ENCODE measurements around the gene BACH2.

Gene BACH2

DNA sequence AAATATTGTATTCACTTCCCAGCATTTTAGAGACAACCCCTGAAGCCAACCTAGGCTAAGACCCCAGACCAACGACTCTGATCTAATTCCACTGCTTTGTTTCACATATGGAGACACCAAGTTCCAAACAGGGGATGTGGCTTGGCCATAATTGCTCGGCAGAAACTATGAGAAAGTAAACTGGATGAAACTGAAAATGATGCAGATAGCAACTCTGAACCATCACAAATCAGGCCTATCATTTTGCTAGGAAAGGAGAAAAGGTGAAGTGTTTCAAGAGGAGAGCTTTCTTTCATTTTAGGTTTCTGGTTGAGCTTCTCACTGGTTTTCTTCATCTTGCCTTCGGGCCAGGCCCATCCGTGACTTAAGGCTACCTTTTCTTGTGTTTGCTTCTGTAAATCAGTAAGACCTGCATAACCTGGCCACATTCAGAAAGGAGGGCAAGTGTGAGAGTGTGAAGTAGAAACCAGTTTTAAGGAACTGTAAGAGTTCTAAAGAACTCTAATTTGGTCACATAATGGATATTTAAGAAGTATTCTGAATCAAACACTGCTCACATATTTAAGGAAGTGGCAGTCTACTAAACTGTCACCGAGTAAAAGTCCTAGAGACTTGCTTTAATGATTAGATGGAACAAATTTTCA is 105.8 kb downstream of the BACH2 start:
- WGBS = 93% methylated on average over 4 of the region's 5 CpGs
- Histone ChIP-seq H3K4me2 (ENCODE audit: low read length, poor library complexity, severe bottlenecking) (no peak overlapping the region), H3K9me3 (ENCODE audit: control insufficient read depth, low read length) (no peaks in the 10 kb centered on the region), H3K4me1 (ENCODE audit: control insufficient read depth, insufficient read depth, low read depth, low read length) (peaks cover 2% of the 10 kb centered on the region), H2BK5ac (ENCODE audit: low read depth, low read length, poor library complexity, severe bottlenecking) (no peak overlapping the region), H3K4me3 (ENCODE audit: insufficient read depth in 1 of 2, low read depth in 1 of 2, low read length in 2 of 2) (no peak overlapping the region), H3K36me3 (ENCODE audit: control insufficient read depth in 1 of 2, insufficient read depth in 2 of 2, low read depth in 1 of 2, low read length in 2 of 2) (no peaks in the 10 kb centered on the region), H2BK15ac (ENCODE audit: low read depth, poor library complexity, severe bottlenecking) (no peak overlapping the region), H4K8ac (ENCODE audit: low read length) (no peak overlapping the region), H3K23ac (ENCODE audit: low read length in 2 of 2) (no peak overlapping the region), H4K91ac (ENCODE audit: low read length) (no peak overlapping the region), H2AK5ac (ENCODE audit: low read length, severe bottlenecking) (no peak overlapping the region), H2BK120ac (ENCODE audit: low read depth, low read length) (no peak overlapping the region), H3K27ac (ENCODE audit: low read length, poor library complexity, severe bottlenecking) (no peak overlapping the region), H2BK12ac (ENCODE audit: low read length in 2 of 2) (no peak overlapping the region), H3K14ac (ENCODE audit: low read length in 2 of 2) (no peak overlapping the region), H3K4ac (ENCODE audit: low read depth in 1 of 2, low read length in 2 of 2) (no peak overlapping the region), H2AFZ (ENCODE audit: low read depth, low read length) (no peak overlapping the region), H3K18ac (ENCODE audit: low read depth in 1 of 2, low read length in 2 of 2) (no peak overlapping the region), H3K79me1 (replicated peaks; ENCODE audit: low read length, poor library complexity, severe bottlenecking) (no peaks in the 10 kb centered on the region), H3K9ac (ENCODE audit: low read length) (no peak overlapping the region), H3K27me3 (ENCODE audit: control insufficient read depth in 1 of 2, insufficient read depth in 1 of 2, low read length in 2 of 2) (no peaks in the 10 kb centered on the region)
- DNase-seq = no peak

DNA sequence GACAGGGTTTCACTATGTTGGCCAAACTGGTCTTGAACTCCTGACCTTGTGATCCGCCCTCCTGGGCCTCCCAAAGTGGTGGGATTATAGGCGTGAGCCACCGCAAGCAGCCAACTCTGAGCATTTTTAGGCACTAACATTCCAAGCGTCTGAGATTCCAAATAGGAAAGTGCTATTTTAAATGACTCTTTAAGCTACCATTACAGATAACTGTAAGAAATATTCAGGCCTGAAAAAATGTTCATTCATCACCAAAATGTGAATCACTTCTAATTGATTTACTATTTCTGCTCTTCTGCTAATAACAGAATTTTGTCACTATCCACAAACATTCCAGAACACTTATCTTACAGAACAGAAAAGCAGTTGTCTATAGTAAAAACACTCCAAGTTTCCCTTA is 106.5 kb downstream of the BACH2 start:
- Histone ChIP-seq H2AFZ (ENCODE audit: low read depth, low read length) (no peak overlapping the region), H3K23ac (ENCODE audit: low read length in 2 of 2) (no peak overlapping the region), H3K4me3 (ENCODE audit: insufficient read depth in 1 of 2, low read depth in 1 of 2, low read length in 2 of 2) (no peak overlapping the region), H2BK15ac (ENCODE audit: low read depth, poor library complexity, severe bottlenecking) (no peak overlapping the region), H3K27ac (ENCODE audit: low read length, poor library complexity, severe bottlenecking) (no peak overlapping the region), H3K4ac (ENCODE audit: low read depth in 1 of 2, low read length in 2 of 2) (no peak overlapping the region), H4K91ac (ENCODE audit: low read length) (no peak overlapping the region), H2BK120ac (ENCODE audit: low read depth, low read length) (no peak overlapping the region), H3K79me1 (replicated peaks; ENCODE audit: low read length, poor library complexity, severe bottlenecking) (no peaks in the 10 kb centered on the region), H3K9me3 (ENCODE audit: control insufficient read depth, low read length) (no peaks in the 10 kb centered on the region), H3K36me3 (ENCODE audit: control insufficient read depth in 1 of 2, insufficient read depth in 2 of 2, low read depth in 1 of 2, low read length in 2 of 2) (no peaks in the 10 kb centered on the region), H3K4me2 (ENCODE audit: low read length, poor library complexity, severe bottlenecking) (no peak overlapping the region), H2AK5ac (ENCODE audit: low read length, severe bottlenecking) (no peak overlapping the region), H3K4me1 (ENCODE audit: control insufficient read depth, insufficient read depth, low read depth, low read length) (peaks cover 2% of the 10 kb centered on the region), H3K14ac (ENCODE audit: low read length in 2 of 2) (no peak overlapping the region), H2BK12ac (ENCODE audit: low read length in 2 of 2) (no peak overlapping the region), H2BK5ac (ENCODE audit: low read depth, low read length, poor library complexity, severe bottlenecking) (no peak overlapping the region), H3K9ac (ENCODE audit: low read length) (no peak overlapping the region), H4K8ac (ENCODE audit: low read length) (no peak overlapping the region), H3K18ac (ENCODE audit: low read depth in 1 of 2, low read length in 2 of 2) (no peak overlapping the region), H3K27me3 (ENCODE audit: control insufficient read depth in 1 of 2, insufficient read depth in 1 of 2, low read length in 2 of 2) (no peaks in the 10 kb centered on the region)
- DNase-seq = no peak
- WGBS = 72% methylated on average over 2 of the region's 4 CpGs

GRCh38 chr6:90187437-90188121 is 109.1 kb downstream of the BACH2 start:
- H3K4ac ChIP-seq (ENCODE audit: low read depth in 1 of 2, low read length in 2 of 2) = no peak overlapping the region
- H3K14ac ChIP-seq (ENCODE audit: low read length in 2 of 2) = no peak overlapping the region
- H3K4me3 ChIP-seq (ENCODE audit: insufficient read depth in 1 of 2, low read depth in 1 of 2, low read length in 2 of 2) = no peak overlapping the region

DNA sequence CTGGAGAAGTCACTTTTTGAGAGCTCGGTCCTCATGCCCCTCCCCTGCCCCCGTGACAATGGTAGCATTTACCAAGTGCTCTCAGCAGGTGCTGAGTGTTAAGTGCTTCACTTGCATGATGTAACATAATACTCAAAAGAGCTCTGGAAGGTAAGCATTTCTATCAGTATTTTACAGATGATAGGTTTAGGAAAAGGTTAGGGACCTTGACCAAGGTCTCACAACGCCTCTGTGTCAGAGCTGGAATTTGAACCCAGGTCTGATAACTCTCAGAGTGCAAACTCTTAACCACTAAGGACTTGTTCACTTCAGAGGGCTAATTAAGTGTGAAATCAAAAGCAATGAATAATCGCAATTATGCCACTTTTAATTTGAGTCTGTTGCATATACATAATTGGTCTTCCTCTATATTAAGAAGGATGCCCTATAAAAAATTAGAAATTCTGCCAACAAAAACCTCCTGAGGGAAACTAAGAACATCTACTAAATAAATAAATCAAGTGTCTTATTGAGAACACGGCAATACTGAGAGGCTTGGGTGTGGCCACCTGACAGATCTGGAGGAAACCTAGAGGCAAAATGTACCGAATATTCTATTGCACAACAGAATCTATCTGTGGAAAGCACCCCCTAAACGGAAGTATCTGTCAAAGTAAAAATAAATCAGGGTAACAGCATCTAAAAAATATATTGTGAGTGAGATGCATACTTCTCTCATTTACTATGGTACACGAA is 109.8 kb downstream of the BACH2 start:
- WGBS = 72% methylated on average over 6 of the region's 8 CpGs
- no peak for DNase-seq
- no peak overlapping the region for H3K14ac ChIP-seq (ENCODE audit: low read length in 2 of 2)

More at GRCh38 chr6:90187437-90188121, 109.1 kb downstream of the BACH2 start:
- Histone ChIP-seq H3K36me3 (ENCODE audit: control insufficient read depth in 1 of 2, insufficient read depth in 2 of 2, low read depth in 1 of 2, low read length in 2 of 2) (no peaks in the 10 kb centered on the region), H3K27ac (ENCODE audit: low read length, poor library complexity, severe bottlenecking) (no peak overlapping the region), H2AK5ac (ENCODE audit: low read length, severe bottlenecking) (no peak overlapping the region), H2BK120ac (ENCODE audit: low read depth, low read length) (no peak overlapping the region), H4K91ac (ENCODE audit: low read length) (no peak overlapping the region), H3K4me1 (ENCODE audit: control insufficient read depth, insufficient read depth, low read depth, low read length) (peaks cover 5% of the 10 kb centered on the region), H2BK15ac (ENCODE audit: low read depth, poor library complexity, severe bottlenecking) (no peak overlapping the region), H3K9me3 (ENCODE audit: control insufficient read depth, low read length) (no peaks in the 10 kb centered on the region), H3K18ac (ENCODE audit: low read depth in 1 of 2, low read length in 2 of 2) (peak overlapping the region in 1 of 2 experiments; percentile 17), H4K8ac (ENCODE audit: low read length) (peak overlapping the region; percentile 54), H2BK5ac (ENCODE audit: low read depth, low read length, poor library complexity, severe bottlenecking) (no peak overlapping the region), H3K9ac (ENCODE audit: low read length) (peak overlapping the region; percentile 53), H3K23ac (ENCODE audit: low read length in 2 of 2) (no peak overlapping the region), H2AFZ (ENCODE audit: low read depth, low read length) (no peak overlapping the region), H3K4me2 (ENCODE audit: low read length, poor library complexity, severe bottlenecking) (no peak overlapping the region), H3K27me3 (ENCODE audit: control insufficient read depth in 1 of 2, insufficient read depth in 1 of 2, low read length in 2 of 2) (no peaks in the 10 kb centered on the region), H3K79me1 (replicated peaks; ENCODE audit: low read length, poor library complexity, severe bottlenecking) (no peaks in the 10 kb centered on the region), H2BK12ac (ENCODE audit: low read length in 2 of 2) (peak overlapping the region in 1 of 2 experiments; percentile 76)
- peak; percentile 40 for DNase-seq
- WGBS = 50% methylated on average over 7 of the region's 8 CpGs

More for the DNA sequence above, 109.8 kb downstream of the BACH2 start:
- Histone ChIP-seq H3K4me1 (ENCODE audit: control insufficient read depth, insufficient read depth, low read depth, low read length) (peaks cover 5% of the 10 kb centered on the region), H2BK15ac (ENCODE audit: low read depth, poor library complexity, severe bottlenecking) (no peak overlapping the region), H3K9ac (ENCODE audit: low read length) (no peak overlapping the region), H3K4me3 (ENCODE audit: insufficient read depth in 1 of 2, low read depth in 1 of 2, low read length in 2 of 2) (no peak overlapping the region), H3K4ac (ENCODE audit: low read depth in 1 of 2, low read length in 2 of 2) (no peak overlapping the region), H2BK5ac (ENCODE audit: low read depth, low read length, poor library complexity, severe bottlenecking) (no peak overlapping the region), H3K36me3 (ENCODE audit: control insufficient read depth in 1 of 2, insufficient read depth in 2 of 2, low read depth in 1 of 2, low read length in 2 of 2) (no peaks in the 10 kb centered on the region), H2AFZ (ENCODE audit: low read depth, low read length) (no peak overlapping the region), H2BK120ac (ENCODE audit: low read depth, low read length) (no peak overlapping the region), H4K91ac (ENCODE audit: low read length) (no peak overlapping the region), H2BK12ac (ENCODE audit: low read length in 2 of 2) (no peak overlapping the region), H3K4me2 (ENCODE audit: low read length, poor library complexity, severe bottlenecking) (no peak overlapping the region), H3K27ac (ENCODE audit: low read length, poor library complexity, severe bottlenecking) (no peak overlapping the region), H4K8ac (ENCODE audit: low read length) (no peak overlapping the region), H3K27me3 (ENCODE audit: control insufficient read depth in 1 of 2, insufficient read depth in 1 of 2, low read length in 2 of 2) (no peaks in the 10 kb centered on the region), H3K79me1 (replicated peaks; ENCODE audit: low read length, poor library complexity, severe bottlenecking) (no peaks in the 10 kb centered on the region), H3K23ac (ENCODE audit: low read length in 2 of 2) (no peak overlapping the region), H3K9me3 (ENCODE audit: control insufficient read depth, low read length) (no peaks in the 10 kb centered on the region), H3K18ac (ENCODE audit: low read depth in 1 of 2, low read length in 2 of 2) (no peak overlapping the region), H2AK5ac (ENCODE audit: low read length, severe bottlenecking) (no peak overlapping the region)
